Measurements from ENCODE around the gene CLEC14A.

Gene CLEC14A

GRCh38 chr14:38250331-38250730 is 5.6 kb downstream of the CLEC14A start:
- DNase-seq (ENCODE audit: low read depth in 2 of 2, low spot score in 1 of 2) = no peak

- DNase-seq (ENCODE audit: low read depth in 2 of 2, low spot score in 1 of 2) = no peak
Observed at GRCh38 chr14:38248321-38249028, 7.4 kb downstream of the CLEC14A start.

GRCh38 chr14:38243696-38244240 is 12.1 kb downstream of the CLEC14A start:
- DNase-seq (ENCODE audit: low read depth in 2 of 2, low spot score in 1 of 2) = no peak

DNA sequence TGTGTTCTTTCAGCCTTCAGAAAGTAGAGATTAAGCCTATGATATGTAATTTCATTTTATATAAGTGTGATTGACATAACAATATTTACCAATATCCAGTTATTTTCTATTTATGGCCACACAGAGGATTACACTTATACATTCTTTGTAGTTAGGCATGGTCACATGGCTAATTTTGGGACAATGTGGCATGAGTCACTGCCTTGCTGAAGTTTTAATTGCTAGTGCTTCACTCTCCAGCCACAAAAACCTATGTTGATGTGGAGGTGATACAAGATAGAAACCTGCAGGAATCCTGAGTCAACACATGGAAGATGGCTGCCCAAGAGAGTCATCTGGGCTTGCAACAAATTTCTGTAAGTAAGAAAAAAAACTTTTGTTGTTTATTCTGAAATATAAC is 17.0 kb downstream of the CLEC14A start:
- DNase-seq (ENCODE audit: low read depth in 2 of 2, low spot score in 1 of 2) = no peak

- no peak for DNase-seq (ENCODE audit: low read depth in 2 of 2, low spot score in 1 of 2)
Observed at GRCh38 chr14:38238332-38238731, 17.6 kb downstream of the CLEC14A start.

GRCh38 chr14:38233218-38233617 is 22.7 kb downstream of the CLEC14A start:
- no peak for DNase-seq (ENCODE audit: low read depth in 2 of 2, low spot score in 1 of 2)

- DNase-seq (ENCODE audit: low read depth in 2 of 2, low spot score in 1 of 2) = no peak
Observed at GRCh38 chr14:38226366-38226765, 29.5 kb downstream of the CLEC14A start.

GRCh38 chr14:38225946-38226345 is 29.9 kb downstream of the CLEC14A start:
- no peak for DNase-seq (ENCODE audit: low read depth in 2 of 2, low spot score in 1 of 2)

DNA sequence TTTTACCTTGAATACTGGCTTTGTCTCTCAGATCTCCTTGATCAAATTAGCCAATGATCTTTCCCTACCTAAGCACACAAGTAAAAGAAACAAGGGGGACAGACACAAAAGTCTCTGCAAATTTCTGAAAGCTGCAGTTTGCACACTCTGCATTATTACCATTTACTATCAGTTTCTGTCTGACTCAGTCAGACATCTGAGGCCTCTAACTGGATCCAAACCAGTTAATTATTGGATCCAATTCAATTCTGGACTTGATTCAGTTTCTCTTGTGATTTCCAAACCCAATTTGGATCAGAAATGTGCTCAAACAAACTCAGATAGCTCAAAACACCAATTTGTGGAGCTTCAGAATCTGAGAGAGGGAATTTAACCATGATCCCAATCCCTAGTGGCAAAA is 31.6 kb downstream of the CLEC14A start:
- no peak for DNase-seq (ENCODE audit: low read depth in 2 of 2, low spot score in 1 of 2)

DNA sequence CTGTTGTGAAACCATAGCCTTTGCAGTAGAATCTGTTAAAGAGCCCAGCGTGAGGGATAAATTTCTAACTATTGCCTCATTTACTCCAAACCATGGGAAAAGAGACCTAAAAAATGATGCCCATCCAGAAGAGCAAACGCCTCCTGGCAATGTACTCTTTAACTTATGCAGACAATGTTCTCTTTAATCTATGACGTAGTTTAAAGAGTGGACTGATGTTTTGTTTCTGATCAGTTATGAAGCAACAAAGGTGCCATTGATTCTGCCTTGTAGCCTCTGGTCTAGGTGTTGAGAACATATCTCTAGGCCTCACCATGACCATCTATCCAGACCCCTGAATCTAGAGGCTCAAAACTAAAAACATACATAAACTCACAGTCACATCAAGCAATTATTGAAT is 34.8 kb downstream of the CLEC14A start:
- no peak for DNase-seq (ENCODE audit: low read depth in 2 of 2, low spot score in 1 of 2)

- no peak for DNase-seq (ENCODE audit: low read depth in 2 of 2, low spot score in 1 of 2)
Observed at GRCh38 chr14:38217553-38217952, 38.3 kb downstream of the CLEC14A start.

DNA sequence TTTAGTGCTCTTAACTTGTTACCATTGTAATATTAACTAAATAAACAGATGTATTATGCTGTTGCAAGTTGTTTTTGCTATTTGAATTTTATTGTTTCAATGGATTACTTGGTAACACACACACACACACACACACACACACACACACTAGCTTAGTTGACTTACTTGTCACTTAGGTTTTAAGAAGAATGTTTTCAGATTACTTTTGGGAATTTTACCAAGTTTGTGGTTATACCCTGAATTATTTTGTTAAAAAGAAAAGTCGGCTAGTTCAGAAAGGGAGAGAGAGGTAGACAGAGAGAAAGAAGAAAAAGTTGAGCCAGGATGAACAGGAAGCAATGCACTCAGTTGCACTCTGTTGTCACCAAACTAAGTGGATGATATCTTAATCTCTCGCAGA is 42.9 kb downstream of the CLEC14A start:
- no peak for DNase-seq (ENCODE audit: low read depth in 2 of 2, low spot score in 1 of 2)

- no peak for DNase-seq (ENCODE audit: low read depth in 2 of 2, low spot score in 1 of 2)
Observed at GRCh38 chr14:38212111-38212510, 43.8 kb downstream of the CLEC14A start.

- DNase-seq (ENCODE audit: low read depth in 2 of 2, low spot score in 1 of 2) = no peak
Observed at GRCh38 chr14:38211255-38211735, 44.6 kb downstream of the CLEC14A start.

GRCh38 chr14:38210587-38211216 is 45.2 kb downstream of the CLEC14A start:
- DNase-seq (ENCODE audit: low read depth in 2 of 2, low spot score in 1 of 2) = no peak

GRCh38 chr14:38209572-38210557 is 46.0 kb downstream of the CLEC14A start:
- DNase-seq (ENCODE audit: low read depth in 2 of 2, low spot score in 1 of 2) = no peak

- DNase-seq (ENCODE audit: low read depth in 2 of 2, low spot score in 1 of 2) = no peak
Observed at GRCh38 chr14:38208618-38209562, 47.0 kb downstream of the CLEC14A start.

GRCh38 chr14:38207736-38208617 is 47.9 kb downstream of the CLEC14A start, which contains the start of gene SSTR1:
Gene SSTR1, plus strand, starts transcription at chr14:38207904. Its CDS starts 1,486 bp downstream, at chr14:38209390.
- no peak for DNase-seq (ENCODE audit: low read depth in 2 of 2, low spot score in 1 of 2)

DNA sequence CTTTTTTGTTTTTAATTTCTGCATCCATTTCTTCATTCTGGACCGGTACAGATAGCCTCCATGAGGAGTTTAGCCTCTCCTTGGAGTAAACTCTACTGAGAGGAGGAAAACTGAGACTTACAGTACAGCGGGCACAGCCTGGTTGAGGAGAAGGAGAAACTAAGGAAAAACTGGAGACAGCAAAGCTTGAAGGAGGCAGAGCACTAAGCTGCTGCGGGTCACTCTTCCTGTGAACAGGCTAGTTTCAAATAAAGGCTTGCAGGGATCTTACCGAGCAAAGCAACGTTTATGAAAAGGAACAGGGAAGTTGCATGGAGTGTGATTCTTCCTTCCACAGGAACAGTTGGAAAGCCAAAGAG is 48.5 kb downstream of the CLEC14A start:
- no peak for DNase-seq (ENCODE audit: low read depth in 2 of 2, low spot score in 1 of 2)
